CD4-positive, alpha-beta T cell treated with Interleukin-15 for 4 hours (primary cell): ENCODE results near the gene LAMP1.
"Not testable (repeated sequence)": the region's sequence is repeated elsewhere in the genome, so short reads cannot be mapped to it uniquely, and the experiment has no call there.

ENCODE experiments used
- DNase-seq: peaks from one replicate; pipeline ENCODE4 v3.0.0-alpha.2; 2020; ENCODE audit warnings: low spot score

Gene LAMP1

DNA sequence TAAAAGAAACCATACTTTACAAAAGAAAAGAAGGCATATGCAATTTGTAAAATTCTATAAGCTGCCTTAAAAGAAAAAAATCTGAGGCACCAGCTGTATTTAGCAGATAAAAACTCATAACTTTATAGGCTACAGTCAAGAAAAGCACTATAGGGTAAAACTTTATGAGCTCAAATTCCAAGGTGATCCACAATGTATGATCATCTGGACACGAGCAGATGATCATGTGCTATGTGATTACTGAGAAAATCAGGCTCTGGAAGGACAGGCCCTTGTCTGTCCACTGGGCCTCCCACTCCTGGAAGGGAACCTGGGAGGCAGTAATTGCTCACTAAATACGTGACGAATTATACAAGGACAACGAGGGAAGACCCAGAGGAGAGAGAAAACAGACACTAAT lies 59.6 kb downstream of the LAMP1 start:
- no peak for DNase-seq

DNA sequence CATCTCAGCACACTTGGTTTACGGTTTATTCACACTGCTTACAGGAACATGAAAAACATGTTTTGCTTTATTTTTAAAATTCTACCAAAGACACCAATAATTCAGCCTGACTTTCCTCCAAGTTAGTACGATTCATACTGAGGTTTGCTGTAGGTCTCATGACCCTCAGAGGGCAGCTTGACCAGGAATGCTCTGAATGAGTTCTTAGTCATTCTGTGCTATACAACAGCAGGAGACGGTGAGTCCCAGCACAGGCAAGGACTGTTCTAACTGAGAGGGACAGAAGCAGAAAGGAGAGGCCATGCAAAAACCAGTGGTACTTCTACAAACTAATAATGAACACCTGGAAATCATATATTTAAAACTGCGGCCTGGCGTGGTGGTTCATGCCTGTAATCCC lies 60.5 kb downstream of the LAMP1 start:
- no peak for DNase-seq

DNA sequence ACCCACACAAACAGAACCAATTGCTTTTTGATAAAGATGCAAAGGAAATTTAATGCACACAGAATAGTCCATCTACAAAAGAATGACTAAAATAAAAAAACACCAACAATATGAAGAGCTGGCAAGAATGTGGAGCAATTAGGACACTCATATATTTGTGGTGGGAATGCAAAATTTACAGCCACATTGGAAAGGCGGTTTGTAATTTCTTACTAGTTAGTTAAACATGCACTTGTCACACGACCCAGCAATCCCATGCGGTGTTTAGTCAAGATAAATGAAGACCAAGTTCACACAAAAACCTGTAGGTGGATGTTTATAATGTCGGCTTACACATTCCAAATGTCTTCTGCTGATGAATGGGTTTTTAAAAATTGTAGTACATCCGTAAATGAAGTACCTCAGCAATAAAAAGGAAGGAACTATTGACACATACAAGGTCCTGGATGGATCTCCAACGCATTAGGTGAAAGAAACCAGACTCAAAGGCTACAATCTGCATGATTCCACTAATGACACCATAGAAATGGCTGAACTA lies 61.7 kb downstream of the LAMP1 start:
- no peak for DNase-seq

DNA sequence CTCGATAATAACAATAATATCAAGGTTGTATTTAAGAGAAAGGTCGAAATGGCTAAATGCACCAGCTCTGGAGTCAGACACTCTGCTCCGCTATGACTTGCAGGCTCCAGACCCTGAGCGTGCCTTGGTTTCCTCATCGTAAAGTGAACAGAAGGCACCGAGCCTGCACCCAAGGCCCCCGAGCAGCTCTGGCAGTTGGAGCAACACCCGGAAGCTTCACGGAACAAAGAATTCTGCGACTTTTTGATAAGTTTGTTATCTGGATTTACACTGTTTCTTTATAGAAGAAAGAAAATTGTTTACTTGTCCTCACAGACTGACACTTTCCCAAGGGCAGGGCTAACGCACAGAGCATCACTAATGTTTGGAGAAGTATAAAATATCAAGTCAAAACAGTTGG lies 62.5 kb downstream of the LAMP1 start:
- DNase-seq, result no peak

DNA sequence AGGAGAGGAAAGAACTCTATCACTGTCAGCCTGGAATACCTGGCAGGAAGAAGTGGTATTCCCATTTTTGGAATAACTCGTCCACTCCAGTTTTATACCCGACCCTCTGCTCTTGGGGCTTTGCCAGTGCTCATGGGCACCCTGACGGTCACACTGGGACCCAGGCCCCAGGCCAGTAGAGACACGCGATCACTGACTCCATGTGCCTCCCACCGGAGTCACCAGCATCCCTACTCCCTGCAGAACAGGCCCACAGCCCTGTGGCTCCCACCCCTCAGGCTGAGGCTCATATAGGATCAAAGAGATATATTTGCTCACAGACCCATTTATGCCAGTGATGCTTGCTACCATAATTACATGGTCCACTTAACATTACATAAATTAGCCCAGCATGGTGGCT lies 63.4 kb downstream of the LAMP1 start:
- DNase-seq, result no peak

DNA sequence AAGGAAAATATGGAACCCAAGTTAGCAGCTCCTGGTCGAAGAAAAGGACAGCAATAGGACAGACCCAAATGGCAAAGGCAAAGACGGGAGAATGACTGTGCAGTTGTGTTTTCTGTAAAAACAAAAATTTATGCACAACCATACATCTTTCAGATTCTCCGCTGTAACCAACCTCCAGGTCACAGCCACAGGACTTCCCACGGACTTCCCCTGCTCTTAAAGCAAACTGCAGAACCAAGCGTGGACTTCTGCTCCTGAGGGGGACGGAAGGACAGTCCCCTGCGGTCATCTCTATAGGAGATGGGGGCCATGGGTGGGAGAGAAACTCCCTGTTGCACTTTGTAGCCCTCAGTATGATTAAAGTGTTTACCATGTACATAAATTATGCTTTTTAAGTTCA lies 64.4 kb downstream of the LAMP1 start:
- DNase-seq, result no peak

DNA sequence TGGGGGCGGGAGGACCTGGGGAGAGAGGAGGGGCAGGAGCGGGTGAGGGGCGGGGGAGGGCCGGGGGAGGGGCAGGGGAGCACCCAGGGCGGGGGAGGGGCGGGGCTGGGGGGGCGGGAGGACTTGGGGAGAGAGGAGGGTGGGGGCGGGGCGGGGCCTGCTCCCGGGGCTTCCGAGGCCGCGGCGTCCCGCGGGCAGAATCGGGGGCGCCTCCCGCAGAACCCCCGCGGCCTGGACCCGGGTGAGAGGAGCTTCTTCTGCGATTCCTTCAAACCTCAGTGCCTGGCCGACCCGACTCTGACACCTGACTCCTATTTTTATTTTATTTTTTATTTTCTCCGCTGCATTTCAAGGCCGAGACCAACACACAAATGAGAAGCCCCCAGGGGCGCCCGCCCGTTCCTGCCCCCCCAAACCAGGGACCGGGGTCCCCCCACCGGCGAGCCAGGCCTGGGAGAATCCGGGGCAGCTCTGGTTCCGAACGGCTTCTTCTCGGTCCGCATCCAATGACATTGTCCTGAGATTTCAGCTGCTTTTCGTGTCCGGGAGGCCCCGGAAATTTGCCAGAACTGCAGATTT lies 67.4 kb downstream of the LAMP1 start:
- no peak for DNase-seq

DNA sequence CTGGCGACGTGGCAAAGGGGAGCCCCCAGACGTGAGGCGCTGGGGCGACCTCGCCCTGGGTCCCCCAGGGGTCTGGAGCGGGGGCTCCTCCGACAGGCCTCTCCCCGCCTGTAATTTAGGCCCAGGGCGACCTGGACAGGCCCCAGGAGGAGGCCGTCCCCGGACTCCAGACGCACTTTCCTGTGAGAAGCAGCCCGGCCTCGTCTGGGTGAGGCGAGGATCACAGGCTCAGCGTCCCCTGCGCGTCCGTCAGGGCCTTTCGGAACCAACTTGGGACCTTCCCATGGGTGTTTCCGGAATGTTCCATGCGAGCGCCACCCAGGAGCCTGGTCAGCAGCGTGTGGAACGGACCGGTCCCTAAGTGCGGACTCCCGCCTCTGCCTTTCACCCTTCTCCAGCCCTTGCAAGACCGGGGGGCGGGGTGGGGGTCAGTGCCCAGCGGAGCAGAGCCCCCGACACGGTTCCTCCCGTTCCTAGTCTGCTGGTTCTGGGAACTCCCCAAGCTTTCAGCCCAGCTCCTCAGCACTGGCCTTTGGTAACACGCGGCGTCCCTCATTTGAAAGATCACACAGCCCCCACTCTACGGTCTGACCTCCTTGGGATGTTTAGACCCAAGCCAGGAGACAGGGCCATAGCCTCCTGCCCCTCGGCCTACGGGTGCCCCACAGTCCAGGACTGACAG lies 68.0 kb downstream of the LAMP1 start:
- DNase-seq, result no peak

DNA sequence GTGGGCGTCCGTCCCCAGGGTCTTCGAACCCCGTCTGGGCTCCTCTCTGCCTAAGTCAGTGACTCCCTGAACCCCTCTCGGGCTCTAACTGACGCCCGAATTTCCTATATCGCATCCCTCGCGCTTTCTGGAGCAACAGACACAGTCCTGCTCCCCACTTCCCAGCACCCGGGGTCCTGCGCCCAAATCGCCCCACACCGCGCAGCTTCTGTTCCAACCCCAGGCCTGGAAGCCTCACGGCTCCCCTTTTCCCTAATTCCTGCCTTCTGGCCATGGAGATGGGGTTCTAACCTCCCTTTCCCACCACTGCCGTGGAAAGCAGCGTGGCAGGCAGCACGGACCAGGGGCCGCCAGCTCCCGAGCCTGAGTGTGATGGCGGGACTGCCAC lies 68.5 kb downstream of the LAMP1 start:
- no peak for DNase-seq

DNA sequence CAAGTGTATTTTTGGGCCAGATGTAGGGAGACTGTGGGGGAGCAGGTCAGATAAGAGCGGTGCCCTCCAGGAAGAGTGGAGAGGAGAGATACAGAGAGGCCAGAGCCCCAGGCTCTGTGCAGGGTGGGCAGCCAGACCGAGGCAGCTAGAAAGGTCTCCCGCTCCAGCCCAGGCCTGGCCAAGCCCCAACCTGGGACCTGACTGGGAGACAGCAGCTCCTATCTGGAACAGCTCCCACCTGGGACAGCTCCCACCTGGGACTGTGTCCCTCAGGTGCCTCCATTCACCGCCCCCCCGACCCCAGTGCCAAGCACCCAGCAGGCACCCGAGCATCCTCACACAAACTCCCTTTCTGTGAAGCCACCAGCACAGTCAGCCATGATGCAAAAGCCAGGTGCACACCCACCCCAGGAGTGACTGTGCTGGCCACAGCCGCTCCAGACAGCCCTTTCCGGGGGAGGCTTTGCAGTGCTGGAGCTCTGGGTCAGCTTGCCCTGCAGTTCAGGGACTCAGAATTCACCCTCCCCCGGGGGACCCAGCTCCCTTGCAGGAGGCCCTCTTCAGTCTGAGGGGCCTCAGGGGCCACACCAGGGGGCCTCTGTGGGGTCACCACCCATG lies 69.0 kb downstream of the LAMP1 start:
- DNase-seq, result no peak

DNA sequence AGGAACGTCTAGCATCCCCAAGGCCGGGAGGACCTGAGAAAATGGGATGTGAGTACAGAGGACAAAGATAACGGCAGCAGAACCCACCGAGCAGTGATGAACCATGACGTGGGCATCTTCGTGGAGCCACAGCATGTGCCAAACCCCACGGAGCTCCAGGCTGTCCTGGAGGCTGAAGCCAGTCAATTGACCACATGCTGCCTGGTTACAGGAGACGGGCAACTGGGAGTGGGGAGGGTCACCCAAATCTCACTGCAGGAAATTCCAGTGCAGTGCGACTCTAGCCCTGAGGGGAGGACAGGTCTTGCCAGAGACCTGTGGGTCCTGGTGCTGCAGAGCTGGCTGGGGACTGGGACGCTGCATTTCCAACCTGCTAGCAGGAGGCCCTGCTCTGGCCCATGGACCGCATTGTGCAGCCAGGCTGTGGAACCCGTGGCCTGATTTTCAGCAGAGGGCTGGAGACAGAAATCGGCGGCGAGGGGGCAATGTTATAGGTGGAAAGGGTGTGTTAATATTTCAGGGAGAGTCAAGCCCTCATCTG lies 70.1 kb downstream of the LAMP1 start:
- DNase-seq, result no peak

DNA sequence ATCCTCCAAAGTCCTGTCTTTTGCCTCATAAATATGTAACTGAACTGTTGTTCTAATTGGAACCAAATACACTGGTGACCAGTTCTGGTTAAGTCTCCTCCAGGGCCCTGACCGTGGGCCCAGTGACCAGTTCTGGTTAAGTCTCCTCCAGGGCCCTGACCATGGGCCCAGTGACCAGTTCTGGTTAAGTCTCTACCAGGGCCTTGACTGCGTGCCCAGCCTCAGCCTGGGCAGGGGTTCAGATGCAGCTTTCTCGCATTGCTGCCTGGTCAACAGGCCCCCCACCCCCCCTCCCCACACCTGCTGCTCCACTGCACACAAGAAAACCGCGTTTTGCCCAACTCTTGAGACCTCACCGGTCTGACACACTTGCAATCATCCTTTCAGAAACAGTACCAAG lies 70.7 kb downstream of the LAMP1 start:
- DNase-seq, result no peak

DNA sequence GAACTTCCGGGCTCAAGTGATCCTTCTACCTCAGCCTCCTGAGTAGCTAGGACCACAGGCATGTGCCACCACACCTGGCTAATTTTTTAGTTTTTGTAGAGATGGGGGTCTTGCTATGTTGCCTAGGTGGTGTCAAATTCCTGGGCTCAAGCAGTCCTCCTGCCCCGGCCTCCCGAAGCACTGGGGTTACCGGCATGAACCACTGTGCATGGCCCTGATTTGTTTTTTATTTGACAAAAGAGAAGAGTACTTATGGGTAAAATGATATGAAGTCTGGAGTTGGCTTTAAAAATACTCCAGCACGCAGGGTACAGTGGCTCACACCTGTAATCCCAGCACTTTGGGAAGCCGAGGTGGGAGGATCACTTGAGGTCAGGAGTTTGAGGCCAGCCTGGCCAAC lies 71.3 kb downstream of the LAMP1 start:
- DNase-seq, result not testable (repeated sequence)

DNA sequence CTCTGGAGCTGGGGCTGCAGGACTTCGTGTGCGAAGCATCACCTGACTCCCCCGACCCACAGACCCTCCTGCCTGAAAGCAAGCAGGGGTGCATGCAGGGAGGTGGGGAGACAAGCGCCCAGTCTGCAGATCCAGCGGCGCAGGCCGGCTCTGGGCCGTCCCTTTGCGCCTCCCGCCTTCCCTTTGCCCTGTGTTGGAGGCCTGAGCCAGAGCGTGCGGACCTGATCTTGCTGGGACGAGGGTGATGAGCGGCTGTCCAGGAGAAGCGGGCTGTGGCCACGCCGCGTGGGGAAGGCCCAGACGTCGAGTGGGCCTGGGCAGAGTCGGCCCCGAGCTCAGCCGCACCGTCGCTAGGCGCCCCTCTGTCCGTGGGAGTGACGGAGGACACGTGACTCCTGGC lies 72.2 kb downstream of the LAMP1 start:
- no peak for DNase-seq

DNA sequence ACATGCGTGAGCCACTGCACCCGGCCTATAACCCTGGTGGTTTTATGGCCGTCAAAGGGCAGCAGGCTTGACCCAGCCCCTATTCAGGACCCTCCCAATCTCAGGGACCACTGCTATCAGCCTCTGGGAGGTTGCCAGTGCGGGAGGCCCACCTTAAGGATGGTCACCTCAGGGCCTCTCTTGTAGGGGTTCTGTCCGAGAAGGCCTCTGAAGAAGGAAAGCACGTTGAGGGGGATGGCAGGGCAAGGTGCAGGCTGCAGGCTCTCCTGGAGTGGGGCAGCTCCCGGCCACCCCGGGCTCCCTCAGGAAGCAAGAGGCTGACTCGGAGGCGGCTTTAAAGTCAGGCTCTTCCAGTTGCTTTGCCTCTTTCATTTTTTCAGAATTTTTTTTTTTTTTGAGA lies 72.8 kb downstream of the LAMP1 start:
- DNase-seq, result no peak

DNA sequence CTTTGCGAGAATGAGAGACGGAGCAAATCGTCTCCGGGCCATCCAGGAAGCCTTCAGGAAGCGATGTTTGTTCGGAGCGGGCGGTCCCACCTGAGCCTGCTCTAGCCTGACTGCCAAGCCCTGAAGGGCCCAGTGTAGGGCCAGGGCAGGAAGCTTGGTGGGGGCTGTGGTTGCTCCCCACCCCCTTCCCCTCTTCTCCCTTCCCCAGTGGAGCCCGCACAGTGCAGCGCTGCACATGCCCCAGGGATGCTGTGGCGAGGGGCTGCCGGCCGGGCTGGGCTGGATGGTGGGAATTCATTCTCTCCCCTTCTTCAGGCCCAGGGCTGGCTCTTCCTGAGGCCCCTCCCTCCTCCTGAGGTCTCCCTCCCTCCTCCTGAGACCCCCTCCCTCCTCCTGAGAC lies 74.0 kb downstream of the LAMP1 start:
- no peak for DNase-seq

DNA sequence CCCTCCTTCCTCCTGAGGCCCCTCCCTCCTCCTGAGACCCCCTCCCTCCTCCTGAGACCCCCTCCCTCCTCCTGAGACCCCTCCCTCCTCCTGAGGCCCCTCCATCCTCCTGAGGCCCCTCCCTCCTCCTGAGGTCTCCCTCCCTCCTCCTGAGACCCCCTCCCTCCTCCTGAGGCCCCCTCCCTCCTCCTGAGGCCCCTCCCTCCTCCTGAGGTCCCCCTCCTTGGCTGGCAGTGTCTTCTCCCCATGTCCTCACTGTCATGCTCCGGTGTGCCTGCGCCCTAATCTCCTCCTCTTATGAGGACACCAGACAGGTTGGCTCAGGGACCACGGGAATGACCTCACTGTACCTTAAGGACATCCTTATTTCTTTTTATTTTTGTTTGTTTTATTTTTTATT lies 74.7 kb downstream of the LAMP1 start:
- not testable (repeated sequence) for DNase-seq
